Nephron (organoid): ENCODE measurements around the gene CCNB1.
A peak's percentile ranks its signal among the peaks of the same experiment; 100 is the strongest.
"Not testable (repeated sequence)": the region's sequence is repeated elsewhere in the genome, so short reads cannot be mapped to it uniquely, and the experiment has no call there.

ENCODE experiments used
- H3K27ac Mint-ChIP-seq, 3 experiments: 2 replicates each; pipeline ENCODE4 v1.8.0; 2020; ENCODE audit warnings: mixed read lengths in 3 of 3, mild to moderate bottlenecking in 2 of 3, moderate library complexity in 1 of 3
- H3K27me3 Mint-ChIP-seq: 2 replicates; pipeline ENCODE4 v1.8.0; 2021; ENCODE audit warnings: low read depth, mild to moderate bottlenecking, moderate library complexity, mixed read lengths
- H3K36me3 Mint-ChIP-seq: 2 replicates; pipeline ENCODE4 v1.8.0; 2020; ENCODE audit warnings: low read depth, mixed read lengths
- H3K4me1 Mint-ChIP-seq: 2 replicates; pipeline ENCODE4 v1.8.0; 2020; ENCODE audit warnings: mixed read lengths
- H3K4me3 Mint-ChIP-seq, 3 experiments: 2 replicates each; pipeline ENCODE4 v1.8.0; 2020; ENCODE audit warnings: mild to moderate bottlenecking in 3 of 3, mixed read lengths in 3 of 3, moderate library complexity in 2 of 3
- H3K9me3 Mint-ChIP-seq: 2 replicates; pipeline ENCODE4 v1.8.0; 2020; ENCODE audit warnings: mixed read lengths
- TF ChIP-seq, protein P1 (sequence below), 3 experiments: fragments of 200-600 bp; sonication (generic); IDR thresholded peaks; one replicate each; pipeline ENCODE4 v1.5.0; 2021; ENCODE audit warnings: antibody characterized with exemption in 3 of 3; ENCODE audit not compliant: unreplicated experiment in 3 of 3

Gene CCNB1

DNA sequence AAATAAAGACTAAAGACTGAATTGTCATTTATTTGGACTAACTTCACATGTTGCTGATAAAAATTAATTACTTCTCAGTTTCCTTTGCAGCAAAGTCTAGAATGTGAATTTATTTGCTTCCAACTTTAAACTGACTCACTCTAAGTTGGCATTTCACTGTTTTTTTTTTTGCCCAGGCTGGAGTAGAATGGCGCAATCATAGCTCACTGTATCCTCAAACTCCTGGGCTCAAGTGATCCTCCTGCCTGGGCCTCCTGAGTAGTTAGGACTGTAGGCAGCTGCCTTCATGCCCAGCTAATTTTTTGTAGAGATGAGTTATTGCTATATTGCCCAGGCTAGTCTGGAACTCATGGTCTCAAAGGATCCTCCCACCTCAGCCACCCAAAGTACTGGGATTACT is 3.5 kb downstream of the CCNB1 start:
- TF ChIP-seq, protein P1, sequence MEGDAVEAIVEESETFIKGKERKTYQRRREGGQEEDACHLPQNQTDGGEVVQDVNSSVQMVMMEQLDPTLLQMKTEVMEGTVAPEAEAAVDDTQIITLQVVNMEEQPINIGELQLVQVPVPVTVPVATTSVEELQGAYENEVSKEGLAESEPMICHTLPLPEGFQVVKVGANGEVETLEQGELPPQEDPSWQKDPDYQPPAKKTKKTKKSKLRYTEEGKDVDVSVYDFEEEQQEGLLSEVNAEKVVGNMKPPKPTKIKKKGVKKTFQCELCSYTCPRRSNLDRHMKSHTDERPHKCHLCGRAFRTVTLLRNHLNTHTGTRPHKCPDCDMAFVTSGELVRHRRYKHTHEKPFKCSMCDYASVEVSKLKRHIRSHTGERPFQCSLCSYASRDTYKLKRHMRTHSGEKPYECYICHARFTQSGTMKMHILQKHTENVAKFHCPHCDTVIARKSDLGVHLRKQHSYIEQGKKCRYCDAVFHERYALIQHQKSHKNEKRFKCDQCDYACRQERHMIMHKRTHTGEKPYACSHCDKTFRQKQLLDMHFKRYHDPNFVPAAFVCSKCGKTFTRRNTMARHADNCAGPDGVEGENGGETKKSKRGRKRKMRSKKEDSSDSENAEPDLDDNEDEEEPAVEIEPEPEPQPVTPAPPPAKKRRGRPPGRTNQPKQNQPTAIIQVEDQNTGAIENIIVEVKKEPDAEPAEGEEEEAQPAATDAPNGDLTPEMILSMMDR (IDR thresholded peaks at IDR 0.05; ENCODE audit: unreplicated experiment in 3 of 3) = no peak
- Mint-ChIP-seq H3K27ac (no peak overlapping the region), H3K27me3 (no peaks in the 10 kb centered on the region), H3K4me1 (peaks cover 24% of the 10 kb centered on the region), H3K4me3 (no peak overlapping the region), H3K36me3 (peaks cover 51% of the 10 kb centered on the region), H3K9me3 (no peaks in the 10 kb centered on the region)

DNA sequence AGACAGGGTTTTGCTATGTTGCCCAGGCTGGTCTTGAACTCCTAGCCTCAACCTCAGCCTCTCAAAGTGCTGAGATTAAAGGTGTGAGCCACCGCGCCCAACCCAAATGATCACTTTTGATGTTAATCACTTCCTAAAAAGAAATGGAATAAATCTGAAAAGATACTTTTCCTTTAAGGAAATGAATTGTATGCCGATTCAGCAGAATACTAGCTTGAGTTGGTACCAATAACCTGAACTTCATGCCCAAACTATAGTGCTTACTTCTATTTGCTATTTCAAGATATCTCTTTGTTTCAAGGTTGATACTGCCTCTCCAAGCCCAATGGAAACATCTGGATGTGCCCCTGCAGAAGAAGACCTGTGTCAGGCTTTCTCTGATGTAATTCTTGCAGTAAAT is 4.0 kb downstream of the CCNB1 start:
- peaks cover 24% of the 10 kb centered on the region for H3K4me1 Mint-ChIP-seq
- TF ChIP-seq, protein P1 (IDR thresholded peaks at IDR 0.05; ENCODE audit: unreplicated experiment in 3 of 3) = no peak
- no peak overlapping the region for H3K27ac Mint-ChIP-seq
- no peaks in the 10 kb centered on the region for H3K27me3 Mint-ChIP-seq
- H3K9me3 Mint-ChIP-seq = no peaks in the 10 kb centered on the region
- no peak overlapping the region for H3K4me3 Mint-ChIP-seq
- H3K36me3 Mint-ChIP-seq = peaks cover 52% of the 10 kb centered on the region

DNA sequence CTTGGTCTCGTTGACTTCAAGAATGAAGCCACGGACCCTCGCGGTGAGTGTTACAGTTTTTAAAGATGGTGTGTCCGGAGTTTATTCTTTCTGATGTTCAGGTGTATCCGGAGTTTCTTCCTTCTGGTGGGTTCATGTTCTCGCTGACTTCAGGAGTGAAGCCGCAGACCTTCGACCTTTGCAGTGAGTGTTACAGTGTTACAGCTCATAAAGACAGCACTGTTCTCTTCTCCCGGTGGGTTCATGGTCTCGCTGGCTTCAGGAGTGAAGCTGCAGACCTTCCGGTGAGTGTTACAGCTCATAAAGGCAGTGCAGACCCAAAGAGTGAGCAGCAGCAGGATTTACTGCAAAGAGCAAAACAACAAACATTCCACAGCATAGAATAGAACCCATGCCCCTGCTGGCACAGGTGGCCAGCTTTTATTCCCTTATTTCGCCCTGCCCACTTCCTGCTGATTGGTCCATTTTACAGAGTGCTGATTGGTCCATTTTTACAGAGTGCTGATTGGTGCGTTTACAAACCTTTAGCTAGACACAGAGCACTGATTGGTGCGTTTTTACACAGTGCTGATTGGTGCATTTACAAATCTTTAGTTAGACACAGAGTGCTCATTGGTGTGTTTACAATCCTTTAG is 14.8 kb downstream of the CCNB1 start:
- H3K4me1 Mint-ChIP-seq, H3K4me3 Mint-ChIP-seq, H3K27ac Mint-ChIP-seq, H3K27me3 Mint-ChIP-seq, H3K9me3 Mint-ChIP-seq: not testable (repeated sequence)
- peaks cover 16% of the 10 kb centered on the region for H3K36me3 Mint-ChIP-seq

DNA sequence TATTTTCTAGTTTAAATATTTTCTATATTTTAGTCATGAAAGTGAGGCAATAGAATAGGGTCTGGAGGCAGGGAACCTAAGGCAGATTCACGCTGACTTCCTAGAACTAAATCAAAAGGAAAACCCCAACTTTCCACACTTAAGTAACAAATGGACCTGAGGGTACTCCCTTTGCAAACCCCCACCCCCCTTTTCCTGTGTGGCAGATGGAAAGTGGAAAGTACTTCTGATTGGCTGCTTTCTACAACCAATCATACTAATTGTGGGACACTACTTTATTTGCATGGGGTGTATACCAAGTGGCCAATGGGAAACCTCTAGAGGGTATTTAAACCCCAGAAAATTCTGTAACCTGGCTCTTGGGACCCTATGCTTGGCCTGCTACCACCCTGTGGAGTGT is 17.7 kb downstream of the CCNB1 start:
- Mint-ChIP-seq H3K4me1 (peaks cover 8% of the 10 kb centered on the region), H3K4me3 (no peak overlapping the region), H3K27ac (no peak overlapping the region), H3K27me3 (no peaks in the 10 kb centered on the region), H3K36me3 (no peaks in the 10 kb centered on the region), H3K9me3 (no peaks in the 10 kb centered on the region)
- TF ChIP-seq, protein P1 (IDR thresholded peaks at IDR 0.05; ENCODE audit: unreplicated experiment in 3 of 3) = no peak

DNA sequence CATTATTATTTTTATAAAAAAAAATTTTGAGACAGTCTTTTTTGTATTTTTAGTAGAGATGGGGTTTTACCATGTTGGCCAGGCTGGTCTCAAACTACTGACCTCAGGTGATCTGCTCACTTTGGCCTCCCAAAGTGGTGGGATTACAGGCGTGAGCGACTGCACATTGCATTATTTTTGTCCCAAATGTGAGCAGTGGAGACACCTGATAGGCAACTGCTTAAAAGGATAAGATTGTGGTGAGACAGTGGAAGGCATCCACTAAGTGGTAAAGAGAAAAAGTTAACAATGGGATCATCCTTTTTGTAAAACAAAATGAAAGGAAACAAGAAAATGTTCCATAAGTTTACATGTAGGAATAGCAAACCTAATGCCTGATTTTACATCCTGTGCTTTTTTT is 20.4 kb downstream of the CCNB1 start:
- H3K27ac Mint-ChIP-seq = no peak overlapping the region
- no peaks in the 10 kb centered on the region for H3K9me3 Mint-ChIP-seq
- peaks cover 3% of the 10 kb centered on the region for H3K36me3 Mint-ChIP-seq
- TF ChIP-seq, protein P1 (IDR thresholded peaks at IDR 0.05; ENCODE audit: unreplicated experiment in 3 of 3) = no peak
- H3K27me3 Mint-ChIP-seq = no peaks in the 10 kb centered on the region
- peak overlapping the region; percentile 65 to 77 (median 72) for H3K4me3 Mint-ChIP-seq
- peaks cover 14% of the 10 kb centered on the region for H3K4me1 Mint-ChIP-seq

DNA sequence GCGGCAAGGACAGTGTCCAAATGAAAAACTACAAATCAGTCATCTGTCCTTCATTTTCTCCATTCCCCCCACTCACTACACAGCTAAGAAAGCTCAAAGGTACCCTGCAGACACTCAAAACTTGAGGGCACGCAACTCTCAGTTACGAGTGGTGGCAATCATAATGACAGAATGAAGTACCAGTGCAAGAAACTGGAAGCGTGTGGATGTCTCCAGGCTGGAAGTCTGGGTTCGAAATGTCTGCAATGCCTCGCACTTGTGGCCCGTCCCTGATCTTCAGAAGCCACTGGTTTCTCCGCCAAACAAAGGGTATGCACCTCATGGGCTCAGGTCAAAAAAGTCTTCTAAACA is 21.8 kb downstream of the CCNB1 start:
- H3K4me3 Mint-ChIP-seq = peak overlapping the region; percentile 94 to 99 (median 99)
- peak overlapping the region; percentile 96 to 99 (median 99) for H3K27ac Mint-ChIP-seq
- no peaks in the 10 kb centered on the region for H3K27me3 Mint-ChIP-seq
- no peaks in the 10 kb centered on the region for H3K9me3 Mint-ChIP-seq
- peaks cover 14% of the 10 kb centered on the region for H3K4me1 Mint-ChIP-seq
- H3K36me3 Mint-ChIP-seq = peaks cover 3% of the 10 kb centered on the region
- TF ChIP-seq, protein P1 (IDR thresholded peaks at IDR 0.05; ENCODE audit: unreplicated experiment in 3 of 3) = no peak
